Keratinocyte (primary cell): Measurements from ENCODE around the gene POLR2C.

ENCODE experiments used
- CTCF ChIP-seq, 3 experiments: IDR thresholded peaks in 1 of 3; conservative IDR thresholded peaks in 1 of 3; optimal IDR thresholded peaks in 1 of 3; 2 replicates in 2 of 3; 3 replicates in 1 of 3; pipeline versions ENCODE3 to v1.5.1; 2011; ENCODE audit warnings: low read length in 3 of 3, mild to moderate bottlenecking in 3 of 3, moderate library complexity in 2 of 3, control low read depth in 1 of 3, inconsistent platforms in 1 of 3; ENCODE audit not compliant: insufficient read depth in 2 of 3; ENCODE audit errors: extremely low read depth in 1 of 3
- EZH2 ChIP-seq: IDR thresholded peaks from one replicate; pipeline ENCODE4 v1.6.1; 2012; ENCODE audit warnings: inconsistent platforms, mild to moderate bottlenecking, low read length, moderate library complexity

GRCh38 chr16:57475711-57476339 is 13.3 kb downstream of the POLR2C start:
- TF ChIP-seq CTCF (optimal IDR thresholded peaks at IDR 0.05 in 1 of 3, IDR thresholded peaks at IDR 0.05 in 1 of 3, conservative IDR thresholded peaks at IDR 0.05 in 1 of 3; ENCODE audit: extremely low read depth in 1 of 3, insufficient read depth in 2 of 3, low read length in 3 of 3) (peak in 2 of 3 experiments; percentile 29 to 49), EZH2 (no peak)
